HEK293T (cell line): ENCODE data around the gene POLDIP2.

Source experiments
- CTCF ChIA-PET: fragments of 350-600 bp; formaldehyde crosslinking; extraction: SDS; loops from one replicate; lab custom pipeline; 2021; ENCODE audit warnings: antibody characterized with exemption, inconsistent platforms; lab: Yijun Ruan, JAX
- POLR2A ChIA-PET: fragments of 350-600 bp; formaldehyde crosslinking; extraction: SDS; loops from one replicate; lab custom pipeline; 2020; ENCODE audit warnings: antibody characterized with exemption, inconsistent platforms; lab: Yijun Ruan, JAX
- DNase-seq: peaks from one replicate; pipeline ENCODE4 v3.0.0; 2012; ENCODE audit warnings: mixed read lengths; ENCODE audit errors: extremely low spot score
- ARNT ChIP-seq: fragments of 450-650 bp; IDR thresholded peaks from 2 replicates; pipeline ENCODE4 v1.6.1; 2017; ENCODE audit warnings: mild to moderate bottlenecking
- BHLHE40 ChIP-seq: fragments of 450-650 bp; IDR thresholded peaks from 2 replicates; pipeline ENCODE4 v1.6.1; 2016; ENCODE audit warnings: mild to moderate bottlenecking, moderate library complexity, borderline replicate concordance
- CTBP1 ChIP-seq: fragments of 450-650 bp; IDR thresholded peaks from 2 replicates; pipeline ENCODE4 v1.6.1; 2016; ENCODE audit warnings: borderline replicate concordance
- ELF4 ChIP-seq: fragments of 450-650 bp; IDR thresholded peaks from 2 replicates; pipeline ENCODE4 v1.6.1; 2017; ENCODE audit warnings: antibody characterized with exemption
- FOXA1 ChIP-seq: fragments of 450-650 bp; IDR thresholded peaks from 2 replicates; pipeline ENCODE4 v1.6.1; 2016; ENCODE audit warnings: mild to moderate bottlenecking
- FOXK2 ChIP-seq: fragments of 450-650 bp; IDR thresholded peaks from 2 replicates; pipeline ENCODE4 v1.6.1; 2016; ENCODE audit warnings: mild to moderate bottlenecking
- FOXM1 ChIP-seq: fragments of 450-650 bp; IDR thresholded peaks from 2 replicates; pipeline ENCODE4 v1.6.1; 2017; ENCODE audit warnings: mild to moderate bottlenecking, borderline replicate concordance
- HDGF ChIP-seq: fragments of 450-650 bp; IDR thresholded peaks from 2 replicates; pipeline ENCODE4 v1.6.1; 2017; ENCODE audit warnings: antibody characterized with exemption, borderline replicate concordance
- L3MBTL2 ChIP-seq: fragments of 450-650 bp; conservative IDR thresholded peaks from 2 replicates; pipeline ENCODE4 v1.6.1; 2016; ENCODE audit warnings: mild to moderate bottlenecking
- LEF1 ChIP-seq: fragments of 450-650 bp; IDR thresholded peaks from 2 replicates; pipeline ENCODE4 v1.6.1; 2017; ENCODE audit warnings: mild to moderate bottlenecking, borderline replicate concordance
- NFRKB ChIP-seq: fragments of 450-650 bp; IDR thresholded peaks from 2 replicates; pipeline ENCODE4 v1.6.1; 2016; ENCODE audit warnings: mild to moderate bottlenecking, moderate library complexity
- PKNOX1 ChIP-seq: fragments of 450-650 bp; IDR thresholded peaks from 2 replicates; pipeline ENCODE4 v1.6.1; 2016
- SP1 ChIP-seq: fragments of 450-650 bp; IDR thresholded peaks from 2 replicates; pipeline ENCODE4 v1.6.1; 2017
- SUZ12 ChIP-seq: fragments of 450-650 bp; IDR thresholded peaks from 2 replicates; pipeline ENCODE4 v1.6.1; 2016; ENCODE audit warnings: mild to moderate bottlenecking
- TARDBP ChIP-seq: fragments of 450-650 bp; IDR thresholded peaks from 2 replicates; pipeline ENCODE4 v1.6.1; 2016
- ZNF384 ChIP-seq: fragments of 450-650 bp; IDR thresholded peaks from 2 replicates; pipeline ENCODE4 v1.6.1; 2016

Gene POLDIP2

GRCh38 chr17:28365487-28365886 lies 8.2 kb upstream of the POLDIP2 start:
- TF ChIP-seq LEF1: no peak
- TF ChIP-seq SUZ12: no peak
- TF ChIP-seq FOXK2: no peak
- TF ChIP-seq CTBP1: no peak
- no peak for TF ChIP-seq FOXM1
- no peak for TF ChIP-seq BHLHE40
- TF ChIP-seq NFRKB: no peak
- no peak for TF ChIP-seq SP1
- no peak for TF ChIP-seq FOXA1
- CTCF ChIA-PET: interaction anchor here (0.6 kb wide), 1 partner anchor 73 kb away, joined by 3 read pairs; no protein-coding TSS in a partner anchor
- no peak for DNase-seq
- POLR2A ChIA-PET: no interaction called here

- CTCF ChIA-PET: interaction anchor here (0.6 kb wide), 1 partner anchor 73 kb away, joined by 3 read pairs; no protein-coding TSS in a partner anchor
- no peak for DNase-seq
- POLR2A ChIA-PET: interaction anchor here (1.8 kb wide), 1 partner anchor 29 kb away, joined by 8 read pairs; the partner anchor contains the start of genes IFT20 and TNFAIP1
- TF ChIP-seq L3MBTL2 (no peak), ARNT (no peak), TARDBP (no peak), LEF1 (no peak), NFRKB (no peak), SP1 (no peak), FOXM1 (no peak), SUZ12 (no peak), FOXK2 (no peak), BHLHE40 (no peak), ELF4 (no peak), CTBP1 (no peak), HDGF (no peak)
These were observed 7.5 kb upstream of the POLDIP2 start, which contains the start of gene SEBOX for GRCh38 chr17:28364665-28365363. TSS of gene SEBOX (minus strand) at chr17:28365199. CDS start at chr17:28365151, 48 bp downstream.

GRCh38 chr17:28363776-28364650 lies 6.7 kb upstream of the POLDIP2 start:
- ChIA-PET CTCF (no interaction called here), POLR2A (interaction anchor here (1.8 kb wide), 1 partner anchor 28 kb away, joined by 8 read pairs; the partner anchor contains the start of genes IFT20 and TNFAIP1)
- no peak for TF ChIP-seq LEF1
- no peak for TF ChIP-seq PKNOX1
- TF ChIP-seq NFRKB: no peak
- TF ChIP-seq HDGF: no peak
- no peak for TF ChIP-seq FOXA1
- no peak for DNase-seq

GRCh38 chr17:28363186-28363585 lies 5.9 kb upstream of the POLDIP2 start:
- CTCF ChIA-PET: no interaction called here
- DNase-seq: no peak
- POLR2A ChIA-PET: no interaction called here
- TF ChIP-seq ZNF384 (no peak), NFRKB (no peak), TARDBP (no peak), ARNT (no peak), BHLHE40 (no peak), L3MBTL2 (no peak), FOXK2 (no peak), LEF1 (no peak), PKNOX1 (no peak), ELF4 (no peak), CTBP1 (no peak), SUZ12 (no peak)

GRCh38 chr17:28357901-28358197 lies 522 bp upstream of the POLDIP2 start:
- DNase-seq: no peak
- ChIA-PET CTCF (interaction anchor here (0.6 to 1.0 kb wide), 2 partner anchors 9 to 54 kb away, joined by 3 to 6 read pairs; no protein-coding TSS in a partner anchor), POLR2A (interaction anchor here (0.6 to 3.8 kb wide), 14 partner anchors 11 to 317 kb away, joined by 3 to 64 read pairs (median 4); partner anchors contain the start of genes IFT20, SARM1, SLC46A1 and TNFAIP1)
- TF ChIP-seq PKNOX1 (no peak), ZNF384 (no peak), HDGF (no peak), ELF4 (no peak), L3MBTL2 (no peak), TARDBP (no peak), SUZ12 (no peak)

GRCh38 chr17:28350271-28350670 lies 7.1 kb downstream of the POLDIP2 start:
- no peak for DNase-seq
- ChIA-PET POLR2A (interaction anchor here (0.8 to 1.0 kb wide), 2 partner anchors 15 to 67 kb away, joined by 3 read pairs; partner anchors contain the start of genes IFT20 and TNFAIP1), CTCF (no interaction called here)
- TF ChIP-seq BHLHE40 (no peak), PKNOX1 (no peak), CTBP1 (no peak), ARNT (no peak), HDGF (no peak), ELF4 (no peak), TARDBP (no peak), SUZ12 (no peak), FOXK2 (no peak), SP1 (no peak), NFRKB (no peak), L3MBTL2 (no peak), FOXA1 (no peak), ZNF384 (no peak), FOXM1 (no peak), LEF1 (no peak)
